A549 (cell line): ENCODE measurements around the gene ARHGAP10. TPM values are rescaled to one million over a fixed set of nuclear protein-coding genes. Genes with fewer than 3 reads are reported as not detected.

Source experiments
- ATAC-seq, 2 experiments: fragments of 200-7000 bp in 1 of 2; fragments of >200 bp in 1 of 2; cut with Nextera tagmentation in 1 of 2; cut with Tn5 transposase in 1 of 2; 3 replicates each; pipeline versions ENCODE4 v1.8.0 to v1.9.1; 2018 to 2020; ENCODE audit warnings: mild to moderate bottlenecking in 1 of 2, moderate library complexity in 1 of 2
- CTCF ChIA-PET: fragments of 300-600 bp; sonication (Branson Sonifier 250); formaldehyde crosslinking; extraction: SDS; loops from one replicate; lab custom pipeline; 2021; ENCODE audit warnings: antibody characterized with exemption, inconsistent platforms; lab: Yijun Ruan, JAX
- POLR2A ChIA-PET: fragments of 350-600 bp; formaldehyde crosslinking; extraction: SDS; loops from one replicate; lab custom pipeline; 2021; ENCODE audit warnings: antibody characterized with exemption, inconsistent platforms; lab: Yijun Ruan, JAX
- DNase-seq, 2 experiments: peaks; one replicate each; pipeline versions ENCODE4 v3.0.0 to v3.0.0-alpha.2; 2011 to 2016; ENCODE audit warnings: low read depth in 1 of 2, low spot score in 1 of 2
- FAIRE-seq: peaks from 2 replicates; lab custom pipeline; 2011; peaks lifted over from hg19 to GRCh38; lab: Jason Lieb, UNC
- H3K27ac ChIP-seq, 2 experiments: fragments of >200 bp; sonication (Bioruptor Twin); formaldehyde crosslinking; 3 replicates each; pipeline ENCODE4 v1.5.1; 2016 to 2017
- H3K4me1 ChIP-seq: fragments of >200 bp; sonication (Bioruptor Twin); formaldehyde crosslinking; 3 replicates; pipeline ENCODE4 v1.6.1; 2016
- H3K4me2 ChIP-seq: fragments of >200 bp; sonication (Bioruptor Twin); formaldehyde crosslinking; 3 replicates; pipeline ENCODE4 v1.6.1; 2016
- H3K4me3 ChIP-seq: fragments of >200 bp; sonication (Bioruptor Twin); formaldehyde crosslinking; 3 replicates; pipeline ENCODE4 v1.5.1; 2016
- H3K9me3 ChIP-seq: fragments of >200 bp; sonication (Bioruptor Twin); formaldehyde crosslinking; 3 replicates; pipeline ENCODE4 v1.6.1; 2016
- CBX8 ChIP-seq: fragments of 200-600 bp; sonication (generic); IDR thresholded peaks from 2 replicates; pipeline ENCODE4 v1.6.1; 2016
- EHMT2 ChIP-seq: fragments of 200-600 bp; sonication (generic); IDR thresholded peaks from 2 replicates; pipeline ENCODE4 v1.6.1; 2016; ENCODE audit warnings: antibody characterized with exemption, low read depth, mild to moderate bottlenecking, moderate library complexity
- ESRRA ChIP-seq: fragments of 150-350 bp; IDR thresholded peaks from 2 replicates; pipeline ENCODE4 v1.6.1; 2014; ENCODE audit warnings: mild to moderate bottlenecking, low read length, borderline replicate concordance
- FOSL2 ChIP-seq, 2 experiments: fragments of 450-650 bp in 1 of 2; fragments of >200 bp in 1 of 2; sonication (Bioruptor Twin) in 1 of 2; formaldehyde crosslinking; IDR thresholded peaks; 2 replicates each; pipeline versions ENCODE4 v1.5.0 to v1.6.1; 2016 to 2020; ENCODE audit warnings: mild to moderate bottlenecking in 1 of 2, moderate library complexity in 1 of 2
- GATA3 ChIP-seq: IDR thresholded peaks from 2 replicates; pipeline ENCODE4 v1.6.1; 2012; ENCODE audit warnings: borderline replicate concordance
- HMGXB4 ChIP-seq: fragments of 250-450 bp; sonication (Bioruptor Pico); IDR thresholded peaks from 2 replicates; pipeline ENCODE4 v1.5.0; 2021; ENCODE audit warnings: mild to moderate bottlenecking, moderate library complexity, borderline replicate concordance
- NFE2L2 ChIP-seq: fragments of 150-350 bp; conservative IDR thresholded peaks from 2 replicates; pipeline ENCODE4 v1.6.1; 2014; ENCODE audit warnings: low read length
- NPAS2 ChIP-seq: fragments of 250-450 bp; sonication (Bioruptor Pico); IDR thresholded peaks from 2 replicates; pipeline ENCODE4 v1.8.0; 2022; ENCODE audit warnings: mild to moderate bottlenecking, moderate library complexity, borderline replicate concordance
- POLR2AphosphoS2 ChIP-seq: conservative IDR thresholded peaks from 2 replicates; pipeline ENCODE4 v1.6.1; 2012; ENCODE audit warnings: low read length, improper control_type of control experiment, inconsistent platforms
- RCOR1 ChIP-seq: fragments of 150-350 bp; IDR thresholded peaks from 2 replicates; pipeline ENCODE4 v1.6.1; 2014; ENCODE audit warnings: antibody characterized with exemption, low read length, low read depth
- REST ChIP-seq: fragments of 200-600 bp; sonication (generic); IDR thresholded peaks from 2 replicates; pipeline ENCODE4 v1.6.1; 2016; ENCODE audit warnings: antibody characterized with exemption, mild to moderate bottlenecking, moderate library complexity
- SMC3 ChIP-seq: fragments of >200 bp; sonication (Bioruptor Twin); formaldehyde crosslinking; IDR thresholded peaks from 3 replicates; pipeline ENCODE4 v1.6.1; 2018; ENCODE audit warnings: inconsistent platforms
- SREBF2 ChIP-seq: fragments of 450-650 bp; IDR thresholded peaks from 2 replicates; pipeline ENCODE4 v1.6.1; 2014; ENCODE audit warnings: mild to moderate bottlenecking, moderate library complexity
- WGBS: methylation state at CpG from one replicate; pipeline ENCODE4 v1.1.6; 2017; ENCODE audit errors: missing lambda C conversion rate; 5-methylcytosine and 5-hydroxymethylcytosine counted together
- polyA plus RNA-seq, 4 experiments: library from polyadenylated mRNA; depleted of rRNA in 3 of 4; stranded (reverse); fragments of >200 nt; fragmentation: RNase III in 1 of 4; extraction: RNeasy Plus Mini Kit Qiagen cat#74134 plus additional on column Dnase treatment in 1 of 4; gene quantifications; 2 replicates in 3 of 4; 3 replicates in 1 of 4; pipeline ENCODE4 v1.2.3, GENCODE V29; 2011 to 2017

Gene ARHGAP10
- polyA plus RNA-seq, 2 of the 4 experiments (the other 2 are of a cell fraction) = 7.0 to 7.2 TPM

- ATAC-seq (no peak), DNase-seq (no peak), FAIRE-seq (no peak)
- no peak overlapping the region for H3K27ac ChIP-seq
- ChIA-PET POLR2A (no interaction called here), CTCF (no interaction called here)
- no peak overlapping the region for H3K4me3 ChIP-seq
- 90% methylated on average over 5 of the region's 6 CpGs for WGBS
- TF ChIP-seq NPAS2 (no peak), CBX8 (no peak), NFE2L2 (no peak), GATA3 (no peak)
- no peaks in the 10 kb centered on the region for H3K4me1 ChIP-seq
- H3K4me2 ChIP-seq = no peak overlapping the region
- H3K9me3 ChIP-seq = no peaks in the 10 kb centered on the region
Observed at GRCh38 chr4:148073349-148073748, 341.5 kb downstream of the ARHGAP10 start.

- Histone ChIP-seq H3K4me2 (no peak overlapping the region), H3K27ac (no peak overlapping the region), H3K4me3 (no peak overlapping the region)
- DNase-seq (no peak), FAIRE-seq (no peak), ATAC-seq (no peak)
- ChIA-PET CTCF (no interaction called here), POLR2A (no interaction called here)
- no peak for TF ChIP-seq RCOR1
- TF ChIP-seq EHMT2 = no peak
- TF ChIP-seq, all 56 proteins: peak for 0
- H3K4me1 ChIP-seq = no peaks in the 10 kb centered on the region
- no peaks in the 10 kb centered on the region for H3K9me3 ChIP-seq
- 93% methylated on average over 2 of the region's 5 CpGs for WGBS
Observed at GRCh38 chr4:148074462-148074861, 342.6 kb downstream of the ARHGAP10 start.

GRCh38 chr4:148075438-148075837, 343.6 kb downstream of the ARHGAP10 start:
- ChIA-PET POLR2A (no interaction called here), CTCF (no interaction called here)
- DNase-seq (no peak), ATAC-seq (no peak), FAIRE-seq (no peak)
- 88% methylated on average over 3 of the region's 3 CpGs for WGBS
- Histone ChIP-seq H3K9me3 (no peaks in the 10 kb centered on the region), H3K4me1 (no peaks in the 10 kb centered on the region), H3K27ac (no peak overlapping the region), H3K4me2 (no peak overlapping the region), H3K4me3 (no peak overlapping the region)
- no peak for TF ChIP-seq SREBF2
- TF ChIP-seq FOSL2 (IDR thresholded peaks at IDR 0.05) = no peak
- TF ChIP-seq FOSL2 (CRISPR knock-in tag; IDR thresholded peaks at IDR 0.05) = no peak
- TF ChIP-seq REST = no peak
- no peak for TF ChIP-seq EHMT2
- TF ChIP-seq ESRRA = no peak
- TF ChIP-seq SMC3 = no peak

GRCh38 chr4:148076964-148077363, 345.1 kb downstream of the ARHGAP10 start:
- Histone ChIP-seq H3K4me1 (no peaks in the 10 kb centered on the region), H3K27ac (no peak overlapping the region), H3K4me2 (no peak overlapping the region), H3K9me3 (no peaks in the 10 kb centered on the region), H3K4me3 (no peak overlapping the region)
- ChIA-PET POLR2A (no interaction called here), CTCF (no interaction called here)
- DNase-seq = no peak
- whole genome bisulfite sequencing = 88% methylated on average over 5 of the region's 5 CpGs
- ATAC-seq = no peak
- TF ChIP-seq POLR2AphosphoS2 (no peak), HMGXB4 (no peak), GATA3 (no peak)
- FAIRE-seq = no peak
